Gastroesophageal sphincter (tissue), 4 donors: ENCODE results near the gene CDCA7. TPM values are rescaled to one million over a fixed set of nuclear protein-coding genes. Genes with fewer than 3 reads are reported as not detected.

ENCODE experiments used
- ATAC-seq: fragments of 150-250 bp; one replicate; pipeline ENCODE4 v1.9.1; 2016; ENCODE audit warnings: mild to moderate bottlenecking, moderate library complexity
- H3K27ac ChIP-seq, 4 donors: fragments of 200-600 bp; sonication (generic) in 3 of 4; 1 replicate in 3 of 4; 2 replicates in 1 of 4; pipeline ENCODE4 v1.5.1; 2016 to 2019
- H3K27me3 ChIP-seq: fragments of 200-600 bp; sonication (generic); one replicate; pipeline ENCODE4 v1.5.1; 2019
- H3K36me3 ChIP-seq, 2 donors: fragments of 200-600 bp; sonication (generic); one replicate each; pipeline ENCODE4 v1.5.1; 2019; ENCODE audit warnings: control low read depth in 1 of 2
- H3K4me1 ChIP-seq, 3 donors: fragments of 200-600 bp; sonication (generic); 1 replicate in 2 of 3; 2 replicates in 1 of 3; pipeline ENCODE4 v1.5.1; 2016 to 2019; ENCODE audit warnings: control low read depth in 2 of 3
- H3K4me3 ChIP-seq, 2 donors: fragments of 200-600 bp; sonication (generic); one replicate each; pipeline ENCODE4 v1.5.1; 2019; ENCODE audit warnings: mild to moderate bottlenecking in 1 of 2, moderate library complexity in 1 of 2
- H3K9me3 ChIP-seq, 3 donors: fragments of 200-600 bp; sonication (generic); one replicate each; pipeline ENCODE4 v1.5.1; 2017 to 2019; ENCODE audit warnings: control low read depth in 2 of 3
- CTCF ChIP-seq, 4 experiments: fragments of 200-600 bp in 2 of 4; fragments of 450-650 bp in 2 of 4; sonication (generic) in 1 of 4; IDR thresholded peaks; one replicate each; pipeline ENCODE4 v1.5.1; 2017 to 2019; ENCODE audit warnings: antibody characterized with exemption in 4 of 4, mild to moderate bottlenecking in 2 of 4, moderate library complexity in 2 of 4
- EP300 ChIP-seq: sonication (generic); formaldehyde crosslinking; IDR thresholded peaks from one replicate; pipeline ENCODE4 v1.6.1; 2017; ENCODE audit warnings: antibody characterized with exemption, mild to moderate bottlenecking
- POLR2A ChIP-seq, 2 donors: fragments of 450-650 bp; IDR thresholded peaks; one replicate each; pipeline ENCODE4 v1.6.1; 2017; ENCODE audit warnings: antibody characterized with exemption in 2 of 2, mild to moderate bottlenecking in 2 of 2, moderate library complexity in 1 of 2
- POLR2AphosphoS5 ChIP-seq: sonication (generic); formaldehyde crosslinking; IDR thresholded peaks from one replicate; pipeline ENCODE4 v1.6.1; 2017; ENCODE audit warnings: antibody characterized with exemption
- WGBS, 2 donors: methylation state at CpG; one replicate each; pipeline ENCODE4 v1.1.5; 2018; ENCODE audit warnings: low coverage in 1 of 2; 5-methylcytosine and 5-hydroxymethylcytosine counted together
- total RNA-seq, 4 donors: library from RNA; depleted of rRNA; stranded (reverse); fragments of >200 nt; gene quantifications; one replicate each; pipeline ENCODE4 v1.1.0, GENCODE V29; 2016

CDCA7 gene
- total RNA-seq, 4 donors from 2014 or later, result 1.5 to 5.2 (median 4.0) TPM

GRCh38 chr2:173351879-173352278 lies 2.8 kb upstream of the CDCA7 start:
- no peak for TF ChIP-seq EP300
- TF ChIP-seq POLR2AphosphoS5, result no peak
- TF ChIP-seq CTCF (IDR thresholded peaks at IDR 0.05), result no peak
- TF ChIP-seq POLR2A (IDR thresholded peaks at IDR 0.05), result no peak
- Histone ChIP-seq H3K9me3 (peaks cover 0 to under 1% (median 0%) of the 10 kb centered on the region in 3 donors), H3K27me3 (peaks cover 58% of the 10 kb centered on the region), H3K4me1 (peaks cover 0 to 28% (median 14%) of the 10 kb centered on the region in 3 donors), H3K27ac (no peak overlapping the region), H3K4me3 (no peak overlapping the region), H3K36me3 (no peaks in the 10 kb centered on the region)
- WGBS, 2 donors, result 34 to 65% methylated on average over 4 of the region's 4 CpGs
- ATAC-seq, result no peak

- H3K27ac ChIP-seq, result no peak overlapping the region
- 67 to 81% methylated on average over 5 of the region's 5 CpGs for WGBS, 2 donors
- H3K27me3 ChIP-seq, result peaks cover 58% of the 10 kb centered on the region
- TF ChIP-seq POLR2A (IDR thresholded peaks at IDR 0.05) (no peak), CTCF (IDR thresholded peaks at IDR 0.05) (no peak), EP300 (no peak), POLR2AphosphoS5 (no peak)
- ATAC-seq, result no peak
- no peaks in the 10 kb centered on the region for H3K36me3 ChIP-seq
- H3K4me3 ChIP-seq, result no peak overlapping the region
- peaks cover 0 to 28% (median 14%) of the 10 kb centered on the region in 3 donors for H3K4me1 ChIP-seq
- no peaks in the 10 kb centered on the region for H3K9me3 ChIP-seq
Observed at GRCh38 chr2:173353556-173353955, 1.1 kb upstream of the CDCA7 start.

- Histone ChIP-seq H3K4me1 (peaks cover 0 to 28% (median 14%) of the 10 kb centered on the region in 3 donors), H3K27me3 (peaks cover 58% of the 10 kb centered on the region), H3K9me3 (no peaks in the 10 kb centered on the region), H3K4me3 (peak overlapping the region; percentile 39 to 73), H3K36me3 (no peaks in the 10 kb centered on the region), H3K27ac (peak overlapping the region in 3 of 4 donors; percentile 59 to 77 (median 62))
- no peak for ATAC-seq
- TF ChIP-seq POLR2AphosphoS5, result no peak
- TF ChIP-seq CTCF (IDR thresholded peaks at IDR 0.05), result no peak
- no peak for TF ChIP-seq EP300
- TF ChIP-seq POLR2A (IDR thresholded peaks at IDR 0.05), result no peak
- 4 to 18% methylated on average over 5 to 10 of the region's 19 CpGs for WGBS, 2 donors
Observed at GRCh38 chr2:173354073-173354581, 545 bp upstream of the CDCA7 start.

GRCh38 chr2:173355132-173355865 lies 627 bp downstream of the CDCA7 start:
- TF ChIP-seq POLR2AphosphoS5, result no peak
- no peak for TF ChIP-seq CTCF (IDR thresholded peaks at IDR 0.05)
- no peak for TF ChIP-seq EP300
- no peak for TF ChIP-seq POLR2A (IDR thresholded peaks at IDR 0.05)
- Histone ChIP-seq H3K27me3 (peaks cover 58% of the 10 kb centered on the region), H3K4me3 (peak overlapping the region; percentile 39 to 73), H3K9me3 (no peaks in the 10 kb centered on the region), H3K36me3 (no peaks in the 10 kb centered on the region), H3K4me1 (peaks cover 0 to 28% (median 14%) of the 10 kb centered on the region in 3 donors), H3K27ac (peak overlapping the region in 2 of 4 donors; percentile 62 to 77)
- ATAC-seq, result peak; percentile 64
- WGBS, 2 donors, result 1% methylated on average over 19 of the region's 59 CpGs; no CpG with 5 or more reads in 1 of the 2 donors
